Progenitor cell of endocrine pancreas (in vitro differentiated cells): ENCODE results near the gene SKIC8. TPM values are rescaled to one million over a fixed set of nuclear protein-coding genes. Genes with fewer than 3 reads are reported as not detected.
"Not testable (repeated sequence)": the region's sequence is repeated elsewhere in the genome, so short reads cannot be mapped to it uniquely, and the experiment has no call there.

Experiments
- DNase-seq: peaks from one replicate; pipeline ENCODE4 v3.0.0; 2021; ENCODE audit warnings: low spot score; ENCODE audit not compliant: unreplicated experiment
- H3K27ac Mint-ChIP-seq: 2 replicates; pipeline ENCODE4 v1.8.0; 2021; ENCODE audit warnings: mild to moderate bottlenecking, moderate library complexity, mixed read lengths
- H3K27me3 Mint-ChIP-seq: 2 replicates; pipeline ENCODE4 v1.8.0; 2021; ENCODE audit warnings: mixed read lengths
- H3K36me3 Mint-ChIP-seq: 2 replicates; pipeline ENCODE4 v1.8.0; 2022; ENCODE audit warnings: mixed read lengths; ENCODE audit not compliant: insufficient read depth
- H3K4me1 Mint-ChIP-seq: 2 replicates; pipeline ENCODE4 v1.8.0; 2021; ENCODE audit warnings: low read depth, mixed read lengths
- H3K4me3 Mint-ChIP-seq: 2 replicates; pipeline ENCODE4 v1.8.0; 2021; ENCODE audit warnings: low read depth, mild to moderate bottlenecking, moderate library complexity, mixed read lengths
- H3K9me3 Mint-ChIP-seq: 2 replicates; pipeline ENCODE4 v1.8.0; 2021; ENCODE audit warnings: low read depth, mixed read lengths
- CTCF ChIP-seq: fragments of 200-600 bp; sonication (generic); IDR thresholded peaks from one replicate; pipeline ENCODE4 v1.5.0; 2021; ENCODE audit warnings: antibody characterized with exemption, mild to moderate bottlenecking; ENCODE audit not compliant: unreplicated experiment
- total RNA-seq: library from RNA; stranded (reverse); gene quantifications from 2 replicates; pipeline ENCODE4 v1.2.1, GENCODE V29; 2021

SKIC8 gene
- total RNA-seq, 1 donor from 2014 or later = 46.1 TPM

DNA sequence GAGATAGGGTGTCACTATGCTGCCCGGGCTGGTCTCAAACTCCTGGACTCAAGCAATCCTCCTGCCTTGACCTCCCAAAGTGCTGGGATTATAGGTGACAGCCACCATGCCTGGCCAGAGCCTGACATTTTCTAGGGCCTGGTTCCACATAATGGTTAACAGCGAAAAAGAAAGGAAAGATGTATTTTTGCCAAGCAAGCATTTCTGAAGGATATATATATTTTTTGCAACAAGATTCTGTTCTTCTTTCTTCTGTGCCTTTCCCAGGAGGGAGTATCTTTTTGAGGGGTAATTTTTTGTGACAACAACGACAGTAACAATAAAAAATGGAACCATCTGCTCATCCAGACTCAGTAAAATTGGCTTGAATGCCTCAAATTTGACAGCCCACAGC is 43.4 kb downstream of the SKIC8 start:
- TF ChIP-seq CTCF = no peak
- peaks cover 13% of the 10 kb centered on the region for H3K27me3 Mint-ChIP-seq
- no peaks in the 10 kb centered on the region for H3K36me3 Mint-ChIP-seq
- no peaks in the 10 kb centered on the region for H3K9me3 Mint-ChIP-seq
- no peak overlapping the region for H3K27ac Mint-ChIP-seq
- no peak overlapping the region for H3K4me3 Mint-ChIP-seq
- H3K4me1 Mint-ChIP-seq = no peaks in the 10 kb centered on the region
- no peak for DNase-seq

DNA sequence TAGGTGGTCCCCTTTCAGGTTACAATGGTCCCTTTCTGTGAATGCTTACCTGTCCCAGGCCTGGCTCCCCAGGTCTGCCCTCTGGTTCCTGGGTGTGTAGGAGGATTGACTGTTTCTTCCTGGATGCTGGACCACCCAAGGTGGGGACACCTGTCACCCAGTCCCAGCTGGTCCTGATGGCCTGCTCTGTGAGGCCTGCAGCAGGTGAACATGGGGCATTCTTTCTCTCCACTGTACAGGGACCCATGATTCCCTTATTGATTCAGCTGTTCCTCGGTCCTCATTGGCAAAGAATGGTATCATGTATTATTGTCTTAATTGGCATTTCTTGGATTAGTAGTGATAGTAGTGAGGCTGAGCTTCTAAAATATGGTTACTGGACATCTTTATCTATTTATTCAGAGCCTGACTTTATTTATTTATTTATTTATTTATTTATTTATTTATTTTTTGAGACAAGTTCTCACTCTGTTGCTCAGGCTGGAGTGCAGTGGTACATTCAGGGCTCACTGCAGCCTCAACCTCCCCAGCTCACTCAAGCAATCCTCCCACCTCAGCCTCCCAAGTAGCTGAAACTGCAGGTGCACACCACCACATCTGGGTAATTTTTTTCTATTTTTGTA is 43.9 kb downstream of the SKIC8 start:
- DNase-seq = no peak
- Mint-ChIP-seq H3K27ac (no peak overlapping the region), H3K4me3 (no peak overlapping the region), H3K27me3 (peaks cover 13% of the 10 kb centered on the region), H3K9me3 (no peaks in the 10 kb centered on the region), H3K36me3 (no peaks in the 10 kb centered on the region), H3K4me1 (no peaks in the 10 kb centered on the region)
- no peak for TF ChIP-seq CTCF

DNA sequence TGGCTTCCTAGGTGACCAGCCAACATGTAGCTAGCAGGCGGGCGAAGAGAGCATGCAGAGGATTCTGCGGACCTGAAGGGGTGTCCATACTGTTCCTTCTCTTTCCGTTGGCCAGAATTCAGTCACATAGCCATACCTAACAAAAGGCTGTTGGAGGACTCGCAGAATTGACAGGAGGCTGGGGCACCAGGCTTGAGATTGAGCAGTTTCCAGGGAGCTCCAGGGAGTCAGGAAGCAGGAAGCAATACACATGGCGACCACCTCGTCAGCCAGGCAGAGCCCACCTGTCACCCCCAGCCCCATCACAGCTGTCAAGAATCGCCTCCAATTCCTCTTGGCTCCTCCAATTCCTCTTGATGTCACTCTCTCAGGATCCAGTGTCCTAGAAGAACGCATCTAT is 48.3 kb downstream of the SKIC8 start:
- H3K9me3 Mint-ChIP-seq = no peaks in the 10 kb centered on the region
- no peak overlapping the region for H3K4me3 Mint-ChIP-seq
- H3K27ac Mint-ChIP-seq = no peak overlapping the region
- H3K36me3 Mint-ChIP-seq = no peaks in the 10 kb centered on the region
- no peak for TF ChIP-seq CTCF
- no peaks in the 10 kb centered on the region for H3K4me1 Mint-ChIP-seq
- H3K27me3 Mint-ChIP-seq = peaks cover 6% of the 10 kb centered on the region
- no peak for DNase-seq

DNA sequence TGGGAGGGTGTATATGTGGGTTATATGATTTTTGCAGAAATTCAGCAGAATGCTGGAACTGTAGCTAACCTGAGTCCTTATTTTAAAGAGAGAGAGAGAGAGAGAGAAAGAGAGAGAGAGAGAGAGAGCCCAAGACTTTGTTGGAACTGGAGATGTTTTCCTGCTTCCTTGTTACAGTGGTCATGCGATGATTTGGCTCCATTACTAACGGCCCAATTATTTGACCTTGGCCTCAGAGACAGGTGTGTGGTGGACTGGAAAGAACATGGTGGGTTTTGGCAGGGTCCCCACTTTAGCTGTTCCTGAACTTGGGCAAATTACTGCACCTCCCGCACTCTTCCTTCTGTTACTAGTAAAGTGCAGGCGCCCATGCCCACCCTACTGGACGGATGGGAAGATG is 50.3 kb downstream of the SKIC8 start:
- Mint-ChIP-seq H3K27ac (no peak overlapping the region), H3K4me1 (peaks cover 5% of the 10 kb centered on the region), H3K27me3 (peaks cover 6% of the 10 kb centered on the region), H3K4me3 (no peak overlapping the region), H3K9me3 (no peaks in the 10 kb centered on the region), H3K36me3 (no peaks in the 10 kb centered on the region)
- DNase-seq = no peak
- TF ChIP-seq CTCF = no peak

DNA sequence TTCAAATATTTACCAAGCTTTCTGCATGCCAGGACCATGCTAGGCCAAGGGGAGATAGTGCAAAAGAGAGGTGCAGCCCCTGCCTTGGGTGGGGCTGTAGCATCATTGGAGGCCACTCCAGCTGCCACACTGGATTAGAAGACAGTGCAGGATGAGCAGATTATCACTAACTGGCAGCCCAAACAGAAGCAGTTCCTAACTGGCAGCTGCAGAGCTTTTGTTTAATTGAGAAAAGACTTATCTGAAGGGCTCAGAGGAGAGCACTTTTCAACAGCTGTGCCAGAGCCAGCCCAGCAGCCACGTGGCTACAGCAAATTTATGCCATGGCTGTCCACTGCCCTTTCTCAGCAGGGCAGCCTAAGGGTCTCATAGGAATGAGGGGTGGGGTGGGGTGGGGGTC is 51.5 kb downstream of the SKIC8 start:
- H3K4me1 Mint-ChIP-seq = peaks cover 9% of the 10 kb centered on the region
- no peaks in the 10 kb centered on the region for H3K36me3 Mint-ChIP-seq
- no peak overlapping the region for H3K4me3 Mint-ChIP-seq
- no peak overlapping the region for H3K27ac Mint-ChIP-seq
- peaks cover 6% of the 10 kb centered on the region for H3K27me3 Mint-ChIP-seq
- no peak for DNase-seq
- no peak for TF ChIP-seq CTCF
- no peaks in the 10 kb centered on the region for H3K9me3 Mint-ChIP-seq

- not testable (repeated sequence) for H3K27me3 Mint-ChIP-seq, H3K4me1 Mint-ChIP-seq, DNase-seq, H3K4me3 Mint-ChIP-seq, H3K27ac Mint-ChIP-seq, H3K9me3 Mint-ChIP-seq, H3K36me3 Mint-ChIP-seq
Observed at GRCh38 chr15:78245976-78246620, 53.3 kb downstream of the SKIC8 start.

- H3K9me3 Mint-ChIP-seq, H3K27ac Mint-ChIP-seq, H3K4me1 Mint-ChIP-seq, H3K36me3 Mint-ChIP-seq, H3K4me3 Mint-ChIP-seq, H3K27me3 Mint-ChIP-seq, DNase-seq: not testable (repeated sequence)
Observed at GRCh38 chr15:78245392-78245791, 54.0 kb downstream of the SKIC8 start.
